SK-N-SH (cell line): ENCODE data around the gene PEAK1. TPM values are rescaled to one million over a fixed set of nuclear protein-coding genes. Genes with fewer than 3 reads are reported as not detected.

Experiments used
- CTCF ChIA-PET: fragments of 300-600, 350-600 bp; formaldehyde crosslinking; extraction: SDS; loops from one replicate; lab custom pipeline; 2021; lab: Yijun Ruan, JAX
- POLR2A ChIA-PET: fragments of 350-600 bp; sonication (Branson Sonifier 250); formaldehyde crosslinking; extraction: SDS; loops from one replicate; lab custom pipeline; 2020; ENCODE audit warnings: antibody characterized with exemption, inconsistent platforms; lab: Yijun Ruan, JAX
- DNase-seq: peaks from one replicate; pipeline ENCODE4 v3.0.0; 2012
- H2AFZ ChIP-seq: fragments of 200-600 bp; sonication (generic); 2 replicates; pipeline ENCODE4 v1.8.1; 2016; ENCODE audit warnings: antibody characterized with exemption, mild to moderate bottlenecking, low read depth
- H3F3A ChIP-seq: fragments of 200-600 bp; sonication (generic); replicated peaks from 2 replicates; pipeline ENCODE3; 2016; ENCODE audit warnings: antibody characterized with exemption, mild to moderate bottlenecking; ENCODE audit not compliant: insufficient read depth
- H3K27ac ChIP-seq, 2 experiments: fragments of 200-500 bp in 1 of 2; fragments of 200-600 bp in 1 of 2; sonication (Bioruptor generic) in 1 of 2; sonication (generic), shearing (Covaris generic) in 1 of 2; 2 replicates each; pipeline versions ENCODE4 v1.5.1 to v1.6.1; 2014 to 2016; ENCODE audit warnings: low read depth in 2 of 2, inconsistent platforms in 1 of 2, low read length in 1 of 2, mild to moderate bottlenecking in 1 of 2, mixed read lengths in 1 of 2
- H3K27me3 ChIP-seq: fragments of 200-600 bp; sonication (generic), shearing (Covaris generic); 2 replicates; pipeline ENCODE4 v1.6.1; 2016; ENCODE audit warnings: mixed run types; ENCODE audit not compliant: insufficient read depth
- H3K36me3 ChIP-seq, 2 experiments: fragments of 200-500 bp in 1 of 2; fragments of 200-600 bp in 1 of 2; sonication (Bioruptor generic) in 1 of 2; sonication (generic) in 1 of 2; replicated peaks in 1 of 2; 2 replicates each; pipeline versions ENCODE3 to v1.5.1; 2014 to 2016; ENCODE audit warnings: low read length in 1 of 2, mild to moderate bottlenecking in 1 of 2; ENCODE audit not compliant: insufficient read depth in 2 of 2, control insufficient read depth in 1 of 2
- H3K4me1 ChIP-seq, 2 experiments: fragments of 200-500 bp in 1 of 2; fragments of 200-600 bp in 1 of 2; sonication (Bioruptor generic) in 1 of 2; sonication (generic), shearing (Covaris generic) in 1 of 2; 2 replicates each; pipeline versions ENCODE4 v1.5.1 to v1.6.1; 2014 to 2016; ENCODE audit warnings: low read depth in 1 of 2, low read length in 1 of 2, mixed run types in 1 of 2; ENCODE audit not compliant: insufficient read depth in 2 of 2, control insufficient read depth in 1 of 2
- H3K4me2 ChIP-seq: fragments of 200-600 bp; sonication (generic), shearing (Covaris generic); 2 replicates; pipeline ENCODE4 v1.6.1; 2017; ENCODE audit warnings: mixed run types
- H3K4me3 ChIP-seq, 2 experiments: fragments of 200-500 bp in 1 of 2; fragments of 200-600 bp in 1 of 2; sonication (Bioruptor generic) in 1 of 2; sonication (generic), shearing (Covaris generic) in 1 of 2; 2 replicates each; pipeline versions ENCODE4 v1.5.1 to v1.8.1; 2014 to 2016; ENCODE audit warnings: low read depth in 2 of 2, inconsistent platforms in 1 of 2, low read length in 1 of 2, mild to moderate bottlenecking in 1 of 2, mixed read lengths in 1 of 2, moderate library complexity in 1 of 2
- H3K79me2 ChIP-seq: fragments of 200-600 bp; sonication (generic); 2 replicates; pipeline ENCODE4 v1.8.1; 2017; ENCODE audit warnings: mild to moderate bottlenecking; ENCODE audit not compliant: insufficient read depth
- H3K9ac ChIP-seq: fragments of 200-600 bp; sonication (generic); 2 replicates; pipeline ENCODE4 v1.6.1; 2017; ENCODE audit warnings: mixed run types
- H3K9me2 ChIP-seq: fragments of 200-600 bp; sonication (generic); 2 replicates; pipeline ENCODE4 v1.6.1; 2017; ENCODE audit warnings: mixed run types
- H3K9me3 ChIP-seq: fragments of 200-600 bp; sonication (generic); 2 replicates; pipeline ENCODE4 v1.6.1; 2017; ENCODE audit warnings: mixed run types, mild to moderate bottlenecking, moderate library complexity
- H4K20me1 ChIP-seq: fragments of 200-600 bp; sonication (generic); 2 replicates; pipeline ENCODE4 v1.6.1; 2017; ENCODE audit warnings: mild to moderate bottlenecking, mixed run types; ENCODE audit not compliant: insufficient read depth
- CTCF ChIP-seq: fragments of 200-600 bp; sonication (generic); IDR thresholded peaks from 2 replicates; pipeline ENCODE4 v1.6.1; 2017; ENCODE audit warnings: antibody characterized with exemption, mild to moderate bottlenecking, moderate library complexity
- FOXJ3 ChIP-seq: sonication (generic); formaldehyde crosslinking; IDR thresholded peaks from 2 replicates; pipeline ENCODE4 v1.5.1; 2020; ENCODE audit warnings: mild to moderate bottlenecking, missing genetic modification reagents
- GABPA ChIP-seq: IDR thresholded peaks from 2 replicates; pipeline ENCODE4 v1.4.0; 2012; ENCODE audit warnings: low read depth, mild to moderate bottlenecking
- GATA2 ChIP-seq: sonication (generic); formaldehyde crosslinking; IDR thresholded peaks from 2 replicates; pipeline ENCODE4 v1.5.0; 2020; ENCODE audit warnings: mild to moderate bottlenecking, missing genetic modification reagents
- IRF3 ChIP-seq: fragments of 150-350 bp; IDR thresholded peaks from 2 replicates; pipeline ENCODE4 v1.6.1; 2016; ENCODE audit warnings: mild to moderate bottlenecking, low read depth, low read length
- JUND ChIP-seq: IDR thresholded peaks from 2 replicates; pipeline ENCODE4 v1.4.0; 2012
- NFIC ChIP-seq: IDR thresholded peaks from 2 replicates; pipeline ENCODE4 v1.4.0; 2012; ENCODE audit warnings: borderline replicate concordance
- NRF1 ChIP-seq: IDR thresholded peaks from 2 replicates; pipeline ENCODE4 v1.6.1; 2012; ENCODE audit warnings: low read depth, mild to moderate bottlenecking, low read length
- PBX3 ChIP-seq: IDR thresholded peaks from 2 replicates; pipeline ENCODE4; 2012
- RCOR1 ChIP-seq: fragments of 150-350 bp; IDR thresholded peaks from 2 replicates; pipeline ENCODE4 v1.6.1; 2017; ENCODE audit warnings: antibody characterized with exemption, low read length
- RFX5 ChIP-seq: IDR thresholded peaks from 2 replicates; pipeline ENCODE4 v1.6.1; 2012; ENCODE audit warnings: mild to moderate bottlenecking, improper control_type of control experiment, low read length
- TCF12 ChIP-seq: IDR thresholded peaks from 2 replicates; pipeline ENCODE4 v1.4.0; 2012
- USF1 ChIP-seq: IDR thresholded peaks from 2 replicates; pipeline ENCODE4 v1.4.0; 2012; ENCODE audit warnings: low read depth, borderline replicate concordance
- YY1 ChIP-seq: IDR thresholded peaks from 2 replicates; pipeline ENCODE4 v1.4.0; 2012; ENCODE audit warnings: low read depth, mild to moderate bottlenecking
- WGBS: methylation state at CpG from one replicate; pipeline ENCODE4 v1.1.6; 2017; ENCODE audit warnings: low lambda C conversion rate; 5-methylcytosine and 5-hydroxymethylcytosine counted together
- polyA plus RNA-seq, 3 experiments: library from polyadenylated mRNA; depleted of rRNA; stranded (reverse); fragments of >200 nt; gene quantifications; 2 replicates each; pipeline ENCODE4 v1.2.3, GENCODE V29; 2012
- TF ChIP-seq, protein P1 (sequence below): IDR thresholded peaks from 2 replicates; pipeline ENCODE4 v1.4.0; 2012; ENCODE audit warnings: low read depth, borderline replicate concordance
- TF ChIP-seq, protein P2 (sequence below): IDR thresholded peaks from 2 replicates; pipeline ENCODE4 v1.6.1; 2012; ENCODE audit warnings: mild to moderate bottlenecking, low read depth, low read length, moderate library complexity

PEAK1 gene
- polyA plus RNA-seq, 1 of the 3 experiments (the other 2 are of a cell fraction): 9.0 TPM

- H2AFZ ChIP-seq: no peak overlapping the region
- H3F3A ChIP-seq: peaks cover 16% of the 10 kb centered on the region
- H3K4me2 ChIP-seq: peak overlapping the region; percentile 74; the same call in 1 of the 2 replicates
- no peaks in the 10 kb centered on the region for H3K36me3 ChIP-seq
- H3K79me2 ChIP-seq: peaks cover 86% of the 10 kb centered on the region
- DNase-seq: no peak
- no peak overlapping the region for H3K9ac ChIP-seq
- H4K20me1 ChIP-seq: peaks cover 58% of the 10 kb centered on the region
- TF ChIP-seq JUND: 0 out of 2 replicates have a peak, but pooled peaks have one; percentile 22
- TF ChIP-seq PBX3: no peak
- ChIA-PET CTCF (interaction anchor here (0.5 to 1.6 kb wide), 3 partner anchors 32 to 126 kb away, joined by 3 to 4 read pairs (median 3); no protein-coding TSS in a partner anchor), POLR2A (no interaction called here)
- H3K27me3 ChIP-seq: no peaks in the 10 kb centered on the region
- peaks cover 10 to 29% of the 10 kb centered on the region in 2 experiments for H3K4me1 ChIP-seq
- H3K4me3 ChIP-seq: no peak overlapping the region
- H3K27ac ChIP-seq: no peak overlapping the region
- H3K9me2 ChIP-seq: no peaks in the 10 kb centered on the region
- H3K9me3 ChIP-seq: no peaks in the 10 kb centered on the region
- 100% methylated on average over 1 of the region's 1 CpG for WGBS
Observed at GRCh38 chr15:77416954-77417353, 3.0 kb downstream of the PEAK1 start.

- no peak overlapping the region for H3K4me3 ChIP-seq
- no peaks in the 10 kb centered on the region for H3K9me3 ChIP-seq
- peaks cover 86% of the 10 kb centered on the region for H3K79me2 ChIP-seq
- H3K4me1 ChIP-seq: peaks cover 5 to 29% of the 10 kb centered on the region in 2 experiments; a peak in 3 of 4 replicates
- no peak overlapping the region for H3K27ac ChIP-seq
- peaks cover 66% of the 10 kb centered on the region for H4K20me1 ChIP-seq
- no peak for DNase-seq
- no peak overlapping the region for H3K4me2 ChIP-seq
- ChIA-PET POLR2A (no interaction called here), CTCF (interaction anchor here (0.9 to 1.6 kb wide), 4 partner anchors 43 to 217 kb away, joined by 3 to 4 read pairs (median 3); no protein-coding TSS in a partner anchor)
- H3K36me3 ChIP-seq: no peaks in the 10 kb centered on the region
- H3K9me2 ChIP-seq: no peaks in the 10 kb centered on the region
- 90% methylated on average over 2 of the region's 2 CpGs for WGBS
- no peaks in the 10 kb centered on the region for H3K27me3 ChIP-seq
- H2AFZ ChIP-seq: no peak overlapping the region
- H3K9ac ChIP-seq: no peak overlapping the region
- H3F3A ChIP-seq: peaks cover 16% of the 10 kb centered on the region
- TF ChIP-seq, protein P1, sequence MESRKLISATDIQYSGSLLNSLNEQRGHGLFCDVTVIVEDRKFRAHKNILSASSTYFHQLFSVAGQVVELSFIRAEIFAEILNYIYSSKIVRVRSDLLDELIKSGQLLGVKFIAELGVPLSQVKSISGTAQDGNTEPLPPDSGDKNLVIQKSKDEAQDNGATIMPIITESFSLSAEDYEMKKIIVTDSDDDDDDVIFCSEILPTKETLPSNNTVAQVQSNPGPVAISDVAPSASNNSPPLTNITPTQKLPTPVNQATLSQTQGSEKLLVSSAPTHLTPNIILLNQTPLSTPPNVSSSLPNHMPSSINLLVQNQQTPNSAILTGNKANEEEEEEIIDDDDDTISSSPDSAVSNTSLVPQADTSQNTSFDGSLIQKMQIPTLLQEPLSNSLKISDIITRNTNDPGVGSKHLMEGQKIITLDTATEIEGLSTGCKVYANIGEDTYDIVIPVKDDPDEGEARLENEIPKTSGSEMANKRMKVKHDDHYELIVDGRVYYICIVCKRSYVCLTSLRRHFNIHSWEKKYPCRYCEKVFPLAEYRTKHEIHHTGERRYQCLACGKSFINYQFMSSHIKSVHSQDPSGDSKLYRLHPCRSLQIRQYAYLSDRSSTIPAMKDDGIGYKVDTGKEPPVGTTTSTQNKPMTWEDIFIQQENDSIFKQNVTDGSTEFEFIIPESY: no peak
- TF ChIP-seq NRF1: no peak
- TF ChIP-seq RCOR1: no peak
- no peak for TF ChIP-seq RFX5
- TF ChIP-seq PBX3: no peak
- TF ChIP-seq JUND: no peak
- TF ChIP-seq YY1: no peak
- no peak for TF ChIP-seq USF1
- TF ChIP-seq, protein P2, sequence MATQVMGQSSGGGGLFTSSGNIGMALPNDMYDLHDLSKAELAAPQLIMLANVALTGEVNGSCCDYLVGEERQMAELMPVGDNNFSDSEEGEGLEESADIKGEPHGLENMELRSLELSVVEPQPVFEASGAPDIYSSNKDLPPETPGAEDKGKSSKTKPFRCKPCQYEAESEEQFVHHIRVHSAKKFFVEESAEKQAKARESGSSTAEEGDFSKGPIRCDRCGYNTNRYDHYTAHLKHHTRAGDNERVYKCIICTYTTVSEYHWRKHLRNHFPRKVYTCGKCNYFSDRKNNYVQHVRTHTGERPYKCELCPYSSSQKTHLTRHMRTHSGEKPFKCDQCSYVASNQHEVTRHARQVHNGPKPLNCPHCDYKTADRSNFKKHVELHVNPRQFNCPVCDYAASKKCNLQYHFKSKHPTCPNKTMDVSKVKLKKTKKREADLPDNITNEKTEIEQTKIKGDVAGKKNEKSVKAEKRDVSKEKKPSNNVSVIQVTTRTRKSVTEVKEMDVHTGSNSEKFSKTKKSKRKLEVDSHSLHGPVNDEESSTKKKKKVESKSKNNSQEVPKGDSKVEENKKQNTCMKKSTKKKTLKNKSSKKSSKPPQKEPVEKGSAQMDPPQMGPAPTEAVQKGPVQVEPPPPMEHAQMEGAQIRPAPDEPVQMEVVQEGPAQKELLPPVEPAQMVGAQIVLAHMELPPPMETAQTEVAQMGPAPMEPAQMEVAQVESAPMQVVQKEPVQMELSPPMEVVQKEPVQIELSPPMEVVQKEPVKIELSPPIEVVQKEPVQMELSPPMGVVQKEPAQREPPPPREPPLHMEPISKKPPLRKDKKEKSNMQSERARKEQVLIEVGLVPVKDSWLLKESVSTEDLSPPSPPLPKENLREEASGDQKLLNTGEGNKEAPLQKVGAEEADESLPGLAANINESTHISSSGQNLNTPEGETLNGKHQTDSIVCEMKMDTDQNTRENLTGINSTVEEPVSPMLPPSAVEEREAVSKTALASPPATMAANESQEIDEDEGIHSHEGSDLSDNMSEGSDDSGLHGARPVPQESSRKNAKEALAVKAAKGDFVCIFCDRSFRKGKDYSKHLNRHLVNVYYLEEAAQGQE: no peak
- no peak for TF ChIP-seq TCF12
- TF ChIP-seq GABPA: no peak
- TF ChIP-seq CTCF: no peak
- TF ChIP-seq GATA2 (CRISPR knock-in tag): no peak
- TF ChIP-seq NFIC: no peak
- TF ChIP-seq FOXJ3 (CRISPR knock-in tag): no peak
- TF ChIP-seq IRF3: no peak
Observed at GRCh38 chr15:77416148-77416455, 3.8 kb downstream of the PEAK1 start.
